ENCODE data around the gene CHADL. TPM values are rescaled to one million over a fixed set of nuclear protein-coding genes. Genes with fewer than 3 reads are reported as not detected.

Gene CHADL
- total and polyA plus RNA-seq, 7 donors = 0.32 to 2.0 (median 0.62) TPM

DNA sequence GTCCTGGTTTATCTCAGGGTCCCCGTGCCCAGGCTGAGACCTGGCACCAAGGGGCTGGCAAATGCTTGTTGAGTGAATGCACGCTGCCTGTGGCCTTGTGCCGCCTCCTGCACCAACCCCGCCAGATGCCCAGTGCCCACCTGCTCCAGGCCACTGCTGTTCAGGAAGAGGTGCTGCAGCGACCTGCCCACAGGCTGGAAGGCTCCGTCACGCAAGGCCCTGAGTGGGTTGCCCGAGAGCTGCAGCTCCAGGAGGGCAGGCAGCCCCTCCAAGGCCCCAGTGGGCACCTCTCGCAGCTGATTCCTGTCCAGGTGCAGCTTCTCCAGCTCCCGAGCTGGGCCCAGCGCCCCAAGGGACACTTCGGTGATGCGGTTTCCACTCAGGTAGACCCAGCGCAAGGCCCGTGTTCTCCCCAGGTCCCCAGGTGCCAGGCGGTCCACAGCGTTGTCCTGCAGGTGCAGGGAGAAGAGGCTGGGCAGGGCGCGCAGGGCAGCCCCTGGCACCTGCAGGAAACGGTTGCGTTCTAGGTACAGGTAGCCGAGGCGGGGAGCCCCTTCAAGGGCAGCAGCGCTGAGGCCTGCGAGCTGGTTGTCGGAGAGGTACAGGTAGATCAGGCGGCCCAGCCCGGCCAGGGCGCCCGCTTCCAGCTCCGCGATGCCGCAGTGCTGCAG is 3.6 kb downstream of the CHADL start:
- no peaks in the 10 kb centered on the region for H3K36me3 ChIP-seq (ENCODE audit: insufficient read depth in 1 of 2, low read depth in 1 of 2)
- no peak overlapping the region for H3K27ac ChIP-seq

DNA sequence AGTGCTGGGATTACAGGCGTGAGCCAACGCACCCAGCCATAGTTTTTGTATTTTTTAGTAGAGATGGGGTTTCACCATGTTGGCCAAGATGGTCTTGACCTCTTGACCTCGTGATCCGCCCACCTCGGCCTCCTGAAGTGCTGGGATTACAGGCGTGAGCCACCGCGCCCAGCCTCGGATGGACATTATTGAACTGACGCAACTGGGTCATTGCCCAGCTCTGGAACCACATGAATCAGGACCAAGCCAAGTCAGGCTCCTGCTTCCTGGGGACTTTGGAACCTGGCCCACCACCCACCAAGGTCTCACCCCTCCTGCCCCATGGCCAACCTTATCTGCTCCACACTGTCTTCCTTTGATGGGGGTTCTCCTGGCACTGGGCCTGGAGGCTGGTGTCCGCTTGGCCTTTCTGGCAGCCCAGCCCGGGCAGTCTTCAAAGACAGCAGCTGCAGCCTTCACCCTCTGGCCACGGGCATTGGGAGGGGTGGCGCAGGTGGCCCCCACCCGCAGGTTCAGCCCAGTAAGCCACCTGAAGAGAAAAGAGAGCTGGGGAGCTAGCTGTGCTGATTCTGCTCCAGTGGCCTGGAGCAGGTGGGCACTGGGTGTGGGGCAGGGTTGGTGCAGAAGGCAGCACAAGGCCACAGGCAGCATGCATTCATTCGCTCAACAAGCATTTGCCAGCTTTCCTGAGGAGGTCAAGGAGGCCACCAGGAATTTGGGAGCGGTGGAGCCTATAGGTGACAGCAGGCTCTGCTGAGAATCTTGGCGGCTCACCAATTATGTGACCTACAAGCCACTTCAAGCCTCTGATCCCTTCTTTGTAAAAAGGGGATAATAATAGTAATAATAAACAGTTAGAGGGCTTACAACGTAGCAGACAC is 5.7 kb downstream of the CHADL start:
- ATAC-seq (no peak), DNase-seq (no peak)
- Histone ChIP-seq H3K27ac (no peak overlapping the region), H3K27me3 (ENCODE audit: insufficient read depth in 3 of 3, low read length in 2 of 3) (no peaks in the 10 kb centered on the region), H3K36me3 (ENCODE audit: insufficient read depth in 1 of 2, low read depth in 1 of 2) (peaks cover 0 to 18% of the 10 kb centered on the region in 2 donors), H3K4me3 (no peak overlapping the region), H3K9me3 (no peaks in the 10 kb centered on the region), H3K4me1 (peaks cover 5% of the 10 kb centered on the region)
- 60 to 66% (median 61%) methylated on average over 19 of the region's 19 CpGs for WGBS, 3 donors
- TF ChIP-seq, protein P1, sequence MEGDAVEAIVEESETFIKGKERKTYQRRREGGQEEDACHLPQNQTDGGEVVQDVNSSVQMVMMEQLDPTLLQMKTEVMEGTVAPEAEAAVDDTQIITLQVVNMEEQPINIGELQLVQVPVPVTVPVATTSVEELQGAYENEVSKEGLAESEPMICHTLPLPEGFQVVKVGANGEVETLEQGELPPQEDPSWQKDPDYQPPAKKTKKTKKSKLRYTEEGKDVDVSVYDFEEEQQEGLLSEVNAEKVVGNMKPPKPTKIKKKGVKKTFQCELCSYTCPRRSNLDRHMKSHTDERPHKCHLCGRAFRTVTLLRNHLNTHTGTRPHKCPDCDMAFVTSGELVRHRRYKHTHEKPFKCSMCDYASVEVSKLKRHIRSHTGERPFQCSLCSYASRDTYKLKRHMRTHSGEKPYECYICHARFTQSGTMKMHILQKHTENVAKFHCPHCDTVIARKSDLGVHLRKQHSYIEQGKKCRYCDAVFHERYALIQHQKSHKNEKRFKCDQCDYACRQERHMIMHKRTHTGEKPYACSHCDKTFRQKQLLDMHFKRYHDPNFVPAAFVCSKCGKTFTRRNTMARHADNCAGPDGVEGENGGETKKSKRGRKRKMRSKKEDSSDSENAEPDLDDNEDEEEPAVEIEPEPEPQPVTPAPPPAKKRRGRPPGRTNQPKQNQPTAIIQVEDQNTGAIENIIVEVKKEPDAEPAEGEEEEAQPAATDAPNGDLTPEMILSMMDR (IDR thresholded peaks at IDR 0.05) = no peak
- intact Hi-C loops (cut with DNase I) = no loop called here

More for the DNA sequence above, 3.6 kb downstream of the CHADL start:
- no peaks in the 10 kb centered on the region for H3K9me3 ChIP-seq
- peaks cover 5% of the 10 kb centered on the region for H3K4me1 ChIP-seq
- H3K4me3 ChIP-seq = peak overlapping the region; percentile 61
- TF ChIP-seq, protein P1 (IDR thresholded peaks at IDR 0.05) = no peak
- WGBS, 3 donors = 66 to 74% (median 68%) methylated on average over 31 to 33 of the region's 33 CpGs
- ATAC-seq (no peak), DNase-seq (no peak)
- intact Hi-C loops (cut with DNase I) = no loop called here
- no peaks in the 10 kb centered on the region for H3K27me3 ChIP-seq (ENCODE audit: insufficient read depth in 3 of 3, low read length in 2 of 3)

DNA sequence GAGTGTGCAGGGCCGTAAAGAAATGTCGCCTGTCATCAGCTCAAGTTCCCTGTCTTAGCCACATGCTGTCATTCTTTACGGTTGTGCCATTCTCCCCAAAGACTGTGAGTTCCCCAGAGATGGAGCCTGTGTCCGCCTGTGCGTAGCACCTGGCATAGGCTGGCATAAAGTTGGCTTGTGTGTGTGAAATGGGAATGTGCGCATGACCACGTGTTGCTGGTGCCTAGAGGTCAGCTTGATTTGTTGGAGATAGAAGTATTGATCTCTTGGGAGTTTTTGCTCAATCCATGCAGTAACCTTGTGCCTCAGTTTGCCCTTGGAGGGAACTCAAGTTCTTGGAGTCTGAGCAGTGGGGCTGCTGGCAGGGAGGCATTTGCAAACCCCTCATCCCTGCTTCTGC is 9.4 kb downstream of the CHADL start:
- WGBS, 3 donors = 76 to 80% (median 77%) methylated on average over 7 of the region's 7 CpGs
- H3K27me3 ChIP-seq (ENCODE audit: insufficient read depth in 3 of 3, low read length in 2 of 3) = no peaks in the 10 kb centered on the region
- no peak overlapping the region for H3K4me3 ChIP-seq
- DNase-seq (no peak), ATAC-seq (no peak)
- H3K4me1 ChIP-seq = no peaks in the 10 kb centered on the region
- no peak overlapping the region for H3K27ac ChIP-seq
- intact Hi-C loops (cut with DNase I) = no loop called here
- H3K9me3 ChIP-seq = no peaks in the 10 kb centered on the region
- peaks cover 0 to 41% of the 10 kb centered on the region in 2 donors for H3K36me3 ChIP-seq (ENCODE audit: insufficient read depth in 1 of 2, low read depth in 1 of 2)
- TF ChIP-seq, protein P1 (IDR thresholded peaks at IDR 0.05) = no peak

DNA sequence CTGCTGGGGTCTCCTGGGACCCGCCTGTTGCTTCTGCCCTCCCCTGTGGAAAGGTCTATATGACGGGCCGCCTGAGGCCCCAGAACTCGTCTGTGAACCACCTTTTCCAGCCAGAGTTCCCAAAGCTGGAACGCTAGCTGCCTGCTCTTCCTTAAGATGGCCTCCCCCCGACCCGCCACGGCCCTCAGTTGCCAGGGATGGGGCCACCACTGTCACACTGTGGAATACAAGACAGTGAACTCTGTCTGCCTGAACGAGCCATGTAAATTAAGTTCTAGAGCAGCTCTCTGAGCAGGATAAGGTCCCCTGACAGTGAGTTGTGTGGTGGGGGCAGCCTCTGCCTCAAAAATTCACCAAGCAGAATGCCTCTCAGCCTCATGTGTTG is 10.3 kb downstream of the CHADL start:
- 85 to 88% (median 86%) methylated on average over 9 of the region's 9 CpGs for WGBS, 3 donors

More for the DNA sequence above, 10.3 kb downstream of the CHADL start:
- TF ChIP-seq, protein P1 (IDR thresholded peaks at IDR 0.05) = no peak
- H3K9me3 ChIP-seq = no peaks in the 10 kb centered on the region
- no peak for DNase-seq
- ATAC-seq = no peak
- H3K36me3 ChIP-seq (ENCODE audit: insufficient read depth in 1 of 2, low read depth in 1 of 2) = peaks cover under 1 to 51% of the 10 kb centered on the region in 2 donors
- no peak overlapping the region for H3K4me3 ChIP-seq
- intact Hi-C loops (cut with DNase I) = no loop called here
- H3K4me1 ChIP-seq = no peaks in the 10 kb centered on the region
- no peaks in the 10 kb centered on the region for H3K27me3 ChIP-seq (ENCODE audit: insufficient read depth in 3 of 3, low read length in 2 of 3)
- H3K27ac ChIP-seq = no peak overlapping the region

Measured in psoas muscle (tissue), 8 donors.